Osteoblast (primary cell): ENCODE results near the gene ZNF599. TPM values are rescaled to one million over a fixed set of nuclear protein-coding genes. Genes with fewer than 3 reads are reported as not detected.

ENCODE experiments used
- DNase-seq: peaks from one replicate; pipeline ENCODE4 v3.0.0; 2011; ENCODE audit warnings: low spot score, mixed read lengths; ENCODE audit not compliant: insufficient read length; ENCODE audit errors: missing footprints
- H2AFZ ChIP-seq: 2 replicates; pipeline ENCODE4 v1.6.0; 2011; ENCODE audit warnings: mild to moderate bottlenecking, low read length
- H3K27ac ChIP-seq: 2 replicates; pipeline ENCODE4 v1.5.1; 2011; ENCODE audit warnings: mild to moderate bottlenecking, low read depth, low read length, moderate library complexity
- H3K27me3 ChIP-seq: 2 replicates; pipeline ENCODE4 v1.6.0; 2012; ENCODE audit warnings: mild to moderate bottlenecking, control low read depth, inconsistent platforms, low read length, moderate library complexity; ENCODE audit not compliant: insufficient read depth
- H3K36me3 ChIP-seq: 2 replicates; pipeline ENCODE4 v1.5.1; 2011; ENCODE audit warnings: mild to moderate bottlenecking, low read length, control low read depth, moderate library complexity; ENCODE audit not compliant: insufficient read depth
- H3K4me1 ChIP-seq: 2 replicates; pipeline ENCODE4 v1.5.1; 2011; ENCODE audit warnings: mild to moderate bottlenecking, low read length, control low read depth, moderate library complexity; ENCODE audit not compliant: insufficient read depth
- H3K4me2 ChIP-seq: 2 replicates; pipeline ENCODE4 v1.6.0; 2011; ENCODE audit warnings: mild to moderate bottlenecking, low read length; ENCODE audit not compliant: insufficient read depth
- H3K4me3 ChIP-seq: fragments of 200-600 bp; sonication (generic); 3 replicates; pipeline ENCODE4 v1.5.1; 2012; ENCODE audit warnings: mild to moderate bottlenecking, low read length, inconsistent platforms; ENCODE audit not compliant: insufficient read depth
- H3K79me2 ChIP-seq: 2 replicates; pipeline ENCODE4 v1.6.0; 2012; ENCODE audit warnings: mild to moderate bottlenecking, low read length, control low read depth, inconsistent platforms; ENCODE audit not compliant: insufficient read depth
- H3K9me3 ChIP-seq: 2 replicates; pipeline ENCODE4 v1.5.1; 2011; ENCODE audit warnings: low read depth, low read length, control low read depth
- H4K20me1 ChIP-seq: 2 replicates; pipeline ENCODE4 v1.6.0; 2012; ENCODE audit warnings: mild to moderate bottlenecking, low read length, control low read depth; ENCODE audit not compliant: insufficient read depth
- CTCF ChIP-seq: IDR thresholded peaks from 2 replicates; pipeline ENCODE4 v1.5.1; 2011; ENCODE audit warnings: mild to moderate bottlenecking, low read depth, low read length, moderate library complexity; ENCODE audit errors: extremely low read depth
- total RNA-seq: library from RNA; depleted of rRNA; stranded (reverse); fragments of >200 nt; gene quantifications from 2 replicates; pipeline ENCODE4 v1.2.3, GENCODE V29; 2012

ZNF599 gene
- total RNA-seq, 1 donor: 8.0 TPM

GRCh38 chr19:34725400-34725799 is 47.6 kb downstream of the ZNF599 start:
- Histone ChIP-seq H3K9me3 (no peaks in the 10 kb centered on the region), H3K27me3 (peaks cover 8% of the 10 kb centered on the region), H3K4me3 (no peak overlapping the region), H4K20me1 (no peaks in the 10 kb centered on the region), H3K27ac (no peak overlapping the region), H2AFZ (no peak overlapping the region), H3K4me2 (no peak overlapping the region), H3K79me2 (no peaks in the 10 kb centered on the region), H3K4me1 (no peaks in the 10 kb centered on the region), H3K36me3 (no peaks in the 10 kb centered on the region)
- no peak for DNase-seq
- no peak for TF ChIP-seq CTCF

- Histone ChIP-seq H3K4me3 (no peak overlapping the region), H3K27ac (no peak overlapping the region), H3K36me3 (no peaks in the 10 kb centered on the region), H3K27me3 (peaks cover 8% of the 10 kb centered on the region), H4K20me1 (no peaks in the 10 kb centered on the region), H3K4me2 (no peak overlapping the region), H2AFZ (no peak overlapping the region), H3K79me2 (no peaks in the 10 kb centered on the region), H3K4me1 (no peaks in the 10 kb centered on the region), H3K9me3 (no peaks in the 10 kb centered on the region)
- no peak for TF ChIP-seq CTCF
- DNase-seq: no peak
These were observed 50.7 kb downstream of the ZNF599 start for GRCh38 chr19:34722353-34722752.

DNA sequence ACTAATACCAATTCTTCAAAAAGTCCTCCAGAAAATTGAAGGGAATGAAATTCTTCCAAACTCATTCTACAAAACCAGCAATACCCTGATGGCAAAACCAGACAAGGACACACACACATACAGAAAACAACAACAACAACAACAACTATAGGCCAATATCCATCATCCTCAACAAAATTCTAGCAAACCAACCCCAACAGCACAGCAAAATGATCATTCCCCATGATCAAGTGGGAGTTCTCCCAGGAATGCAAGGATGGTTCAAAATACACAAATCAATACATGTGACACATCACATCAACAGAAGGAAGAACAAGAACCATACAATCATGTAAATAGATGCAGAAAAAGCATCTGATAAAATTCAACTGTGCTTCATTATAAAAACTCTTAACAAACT is 57.7 kb downstream of the ZNF599 start:
- DNase-seq: no peak
- H3K36me3 ChIP-seq: no peaks in the 10 kb centered on the region
- no peaks in the 10 kb centered on the region for H3K27me3 ChIP-seq
- no peak overlapping the region for H2AFZ ChIP-seq
- no peaks in the 10 kb centered on the region for H3K79me2 ChIP-seq
- no peak overlapping the region for H3K27ac ChIP-seq
- no peak overlapping the region for H3K4me3 ChIP-seq
- no peak overlapping the region for H3K4me2 ChIP-seq
- no peak for TF ChIP-seq CTCF
- no peaks in the 10 kb centered on the region for H3K4me1 ChIP-seq
- H4K20me1 ChIP-seq: no peaks in the 10 kb centered on the region
- peaks cover 4% of the 10 kb centered on the region for H3K9me3 ChIP-seq

DNA sequence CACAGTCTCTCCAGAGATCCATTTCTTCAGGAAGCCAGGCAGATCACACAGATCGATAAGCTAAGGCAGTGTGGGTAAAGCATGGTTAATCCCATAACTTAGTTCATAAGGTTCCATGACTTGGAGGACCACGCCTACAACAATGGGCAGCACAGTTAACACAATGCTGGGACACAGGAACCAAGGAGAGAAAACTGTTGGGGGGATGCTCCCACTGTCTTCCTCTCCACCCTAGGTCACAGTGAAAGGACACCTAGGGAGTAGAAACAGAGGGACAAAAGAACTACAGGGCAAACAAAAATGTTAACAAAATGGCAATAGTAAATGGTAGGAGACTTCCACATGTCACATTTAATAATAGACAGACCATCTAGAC is 59.8 kb downstream of the ZNF599 start:
- DNase-seq: no peak
- Histone ChIP-seq H3K27me3 (no peaks in the 10 kb centered on the region), H3K27ac (no peak overlapping the region), H3K9me3 (peaks cover 4% of the 10 kb centered on the region), H3K79me2 (no peaks in the 10 kb centered on the region), H3K4me3 (no peak overlapping the region), H4K20me1 (no peaks in the 10 kb centered on the region), H3K4me2 (no peak overlapping the region), H2AFZ (no peak overlapping the region), H3K36me3 (no peaks in the 10 kb centered on the region), H3K4me1 (no peaks in the 10 kb centered on the region)
- no peak for TF ChIP-seq CTCF
